Trophoblast cell (in vitro differentiated cells and primary cell): ENCODE measurements around the gene BPHL.

Source experiments
- DNase-seq, 2 donors: peaks; one replicate each; pipeline ENCODE4 v3.0.0-alpha.2; 2016
- H2AFZ ChIP-seq: 2 replicates; pipeline ENCODE4 v1.6.1; 2013; ENCODE audit warnings: low read length, moderate library complexity, mild to moderate bottlenecking; ENCODE audit not compliant: insufficient read depth, poor library complexity
- H2AK5ac ChIP-seq: 2 replicates; pipeline ENCODE4 v1.6.1; 2013; ENCODE audit warnings: mild to moderate bottlenecking, low read length
- H2BK120ac ChIP-seq: 2 replicates; pipeline ENCODE4 v1.6.1; 2013; ENCODE audit warnings: low read length, mild to moderate bottlenecking, moderate library complexity; ENCODE audit not compliant: insufficient read depth, poor library complexity
- H2BK12ac ChIP-seq: 2 replicates; pipeline ENCODE4 v1.6.1; 2013; ENCODE audit warnings: mild to moderate bottlenecking, low read length, moderate library complexity
- H2BK5ac ChIP-seq: 2 replicates; pipeline ENCODE4 v1.6.1; 2013; ENCODE audit warnings: low read length, low read depth, moderate library complexity, mild to moderate bottlenecking; ENCODE audit not compliant: poor library complexity
- H3K14ac ChIP-seq: 2 replicates; pipeline ENCODE4 v1.6.1; 2013; ENCODE audit warnings: mild to moderate bottlenecking, low read length
- H3K18ac ChIP-seq: 2 replicates; pipeline ENCODE4 v1.6.1; 2013; ENCODE audit warnings: mild to moderate bottlenecking, low read length
- H3K23ac ChIP-seq: 2 replicates; pipeline ENCODE4 v1.6.1; 2013; ENCODE audit warnings: low read length
- H3K27ac ChIP-seq: 2 replicates; pipeline ENCODE4 v1.5.1; 2013; ENCODE audit warnings: low read depth, mild to moderate bottlenecking, inconsistent platforms, low read length, moderate library complexity
- H3K27me3 ChIP-seq: 2 replicates; pipeline ENCODE4 v1.6.1; 2013; ENCODE audit warnings: inconsistent platforms, mild to moderate bottlenecking, low read length, moderate library complexity; ENCODE audit not compliant: insufficient read depth
- H3K36me3 ChIP-seq, 2 experiments: 1 replicate in 1 of 2; 2 replicates in 1 of 2; pipeline ENCODE4 v1.6.1; 2013; ENCODE audit warnings: low read length in 2 of 2, mild to moderate bottlenecking in 2 of 2, moderate library complexity in 1 of 2; ENCODE audit not compliant: insufficient read depth in 2 of 2, control insufficient read depth in 1 of 2
- H3K4ac ChIP-seq: 2 replicates; pipeline ENCODE4 v1.6.1; 2013; ENCODE audit warnings: low read depth, mild to moderate bottlenecking, low read length, moderate library complexity
- H3K4me1 ChIP-seq, 2 experiments: 1 replicate in 1 of 2; 2 replicates in 1 of 2; pipeline ENCODE4 v1.6.1; 2013; ENCODE audit warnings: low read length in 2 of 2, mild to moderate bottlenecking in 2 of 2, moderate library complexity in 1 of 2; ENCODE audit not compliant: insufficient read depth in 2 of 2, control insufficient read depth in 1 of 2
- H3K4me2 ChIP-seq: 2 replicates; pipeline ENCODE4 v1.6.1; 2013; ENCODE audit warnings: inconsistent platforms, mild to moderate bottlenecking, low read length, moderate library complexity
- H3K4me3 ChIP-seq: 2 replicates; pipeline ENCODE4 v1.5.1; 2013; ENCODE audit warnings: mild to moderate bottlenecking, low read depth, low read length, inconsistent platforms
- H3K79me1 ChIP-seq: one replicate; pipeline ENCODE4 v1.6.1; 2013; ENCODE audit warnings: low read length
- H3K79me2 ChIP-seq: 2 replicates; pipeline ENCODE4 v1.6.1; 2013; ENCODE audit warnings: low read length, mild to moderate bottlenecking; ENCODE audit not compliant: control insufficient read depth, insufficient read depth, poor library complexity
- H3K9ac ChIP-seq: 2 replicates; pipeline ENCODE4 v1.6.1; 2013; ENCODE audit warnings: mild to moderate bottlenecking, low read length
- H3K9me3 ChIP-seq: 2 replicates; pipeline ENCODE4 v1.6.1; 2013; ENCODE audit warnings: low read depth, mild to moderate bottlenecking, control low read depth, inconsistent platforms, low read length; ENCODE audit not compliant: insufficient read depth
- H4K12ac ChIP-seq: 2 replicates; pipeline ENCODE4 v1.6.1; 2013; ENCODE audit warnings: low read depth, mild to moderate bottlenecking, low read length, moderate library complexity
- H4K8ac ChIP-seq: 2 replicates; pipeline ENCODE4 v1.6.1; 2013; ENCODE audit warnings: low read depth, mild to moderate bottlenecking, low read length, moderate library complexity
- H4K91ac ChIP-seq: one replicate; pipeline ENCODE4 v1.6.1; 2013; ENCODE audit warnings: low read depth, mild to moderate bottlenecking, low read length, moderate library complexity
- WGBS: extraction: QIAGEN DNeasy Blood & Tissue Kit; methylation state at CpG from one replicate; pipeline ENCODE4 v1.1.7; 2013; ENCODE audit warnings: missing lambda C conversion rate; ENCODE audit not compliant: insufficient read length, insufficient coverage; ENCODE audit errors: extremely low coverage; 5-methylcytosine and 5-hydroxymethylcytosine counted together

Gene BPHL

GRCh38 chr6:3117912-3118352, 579 bp upstream of the BPHL start:
- Histone ChIP-seq H2AFZ (no peak overlapping the region), H3K4me1 (peaks cover 0 to 2% of the 10 kb centered on the region in 2 experiments), H3K4me3 (peak overlapping the region; percentile 99), H3K36me3 (peaks cover 16 to 24% of the 10 kb centered on the region in 2 experiments), H3K14ac (no peak overlapping the region), H3K9me3 (no peaks in the 10 kb centered on the region), H2AK5ac (no peak overlapping the region), H2BK12ac (no peak overlapping the region), H3K4me2 (peak overlapping the region; percentile 57), H4K12ac (peak overlapping the region; percentile 89), H3K27ac (peak overlapping the region; percentile 94), H2BK120ac (no peak overlapping the region), H3K79me1 (peaks cover 6% of the 10 kb centered on the region), H4K8ac (peak overlapping the region; percentile 93), H4K91ac (peak overlapping the region; percentile 78), H3K79me2 (peaks cover 8% of the 10 kb centered on the region), H3K4ac (no peak overlapping the region), H3K27me3 (no peaks in the 10 kb centered on the region), H3K9ac (no peak overlapping the region), H3K23ac (no peak overlapping the region), H3K18ac (no peak overlapping the region), H2BK5ac (no peak overlapping the region)
- DNase-seq = no peak
- WGBS = no CpG with 5 or more reads among the region's 8 CpGs

GRCh38 chr6:3119040-3119723, 671 bp downstream of the BPHL start:
- Histone ChIP-seq H2AFZ (peak overlapping the region; percentile 68), H3K9me3 (no peaks in the 10 kb centered on the region), H3K27ac (no peak overlapping the region), H4K12ac (peak overlapping the region; percentile 91), H3K4me3 (peak overlapping the region; percentile 99), H4K91ac (peak overlapping the region; percentile 69), H3K4ac (peak overlapping the region; percentile 18), H3K23ac (no peak overlapping the region), H3K9ac (peak overlapping the region; percentile 83), H2AK5ac (peak overlapping the region; percentile 65), H2BK5ac (peak overlapping the region; percentile 59), H2BK12ac (no peak overlapping the region), H3K18ac (peak overlapping the region; percentile 93), H3K79me1 (peaks cover 6% of the 10 kb centered on the region), H3K4me2 (peak overlapping the region; percentile 79), H3K36me3 (peaks cover 7 to 13% of the 10 kb centered on the region in 2 experiments), H3K4me1 (peaks cover 0 to 2% of the 10 kb centered on the region in 2 experiments), H3K79me2 (peaks cover 8% of the 10 kb centered on the region), H3K14ac (peak overlapping the region; percentile 88), H2BK120ac (peak overlapping the region; percentile 69), H3K27me3 (no peaks in the 10 kb centered on the region), H4K8ac (peak overlapping the region; percentile 90)
- DNase-seq = peak; percentile 20 to 42
- no CpG with 5 or more reads among the region's 19 CpGs for WGBS

DNA sequence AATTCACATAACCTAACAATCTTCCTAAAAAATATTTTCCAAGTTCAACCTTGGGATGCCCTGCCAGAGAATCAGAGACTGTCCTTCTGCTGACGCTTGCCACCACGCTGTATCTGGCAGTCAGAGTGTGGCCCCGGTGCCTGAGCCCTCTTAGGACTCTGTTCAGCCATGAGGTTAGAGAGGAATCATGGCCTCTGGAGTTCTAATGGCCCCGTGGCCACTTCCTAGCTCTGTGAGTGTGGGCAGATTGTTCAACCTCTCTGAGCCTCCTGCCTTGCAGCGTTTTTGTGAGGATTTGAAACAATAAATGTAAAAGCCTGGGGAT, 2.2 kb downstream of the BPHL start:
- no peaks in the 10 kb centered on the region for H3K9me3 ChIP-seq
- no peak overlapping the region for H3K14ac ChIP-seq
- H4K12ac ChIP-seq = no peak overlapping the region
- H3K4ac ChIP-seq = no peak overlapping the region
- H3K9ac ChIP-seq = no peak overlapping the region
- no peaks in the 10 kb centered on the region for H3K27me3 ChIP-seq
- no peak overlapping the region for H4K8ac ChIP-seq
- no CpG with 5 or more reads among the region's 5 CpGs for WGBS
- H3K4me2 ChIP-seq = no peak overlapping the region
- H4K91ac ChIP-seq = no peak overlapping the region
- no peak for DNase-seq
- peaks cover under 1 to 3% of the 10 kb centered on the region in 2 experiments for H3K36me3 ChIP-seq
- no peak overlapping the region for H2BK5ac ChIP-seq
- no peak overlapping the region for H2AFZ ChIP-seq
- no peak overlapping the region for H3K23ac ChIP-seq
- no peak overlapping the region for H2AK5ac ChIP-seq
- H3K4me3 ChIP-seq = no peak overlapping the region
- peaks cover 6% of the 10 kb centered on the region for H3K79me1 ChIP-seq
- H2BK12ac ChIP-seq = no peak overlapping the region
- no peak overlapping the region for H3K27ac ChIP-seq
- H3K18ac ChIP-seq = no peak overlapping the region
- H3K79me2 ChIP-seq = peaks cover 8% of the 10 kb centered on the region
- H3K4me1 ChIP-seq = peaks cover 0 to 2% of the 10 kb centered on the region in 2 experiments
- H2BK120ac ChIP-seq = no peak overlapping the region

GRCh38 chr6:3122823-3123182, 4.3 kb downstream of the BPHL start:
- Histone ChIP-seq H2BK120ac (no peak overlapping the region), H3K4ac (no peak overlapping the region), H3K27me3 (no peaks in the 10 kb centered on the region), H3K4me3 (no peak overlapping the region), H3K9ac (peak overlapping the region; percentile 11), H2AFZ (no peak overlapping the region), H3K23ac (no peak overlapping the region), H3K4me2 (no peak overlapping the region), H3K79me2 (peaks cover 8% of the 10 kb centered on the region), H2BK12ac (no peak overlapping the region), H3K4me1 (peaks cover 0 to 2% of the 10 kb centered on the region in 2 experiments), H4K91ac (no peak overlapping the region), H4K8ac (no peak overlapping the region), H3K14ac (peak overlapping the region; percentile 25), H3K9me3 (no peaks in the 10 kb centered on the region), H2BK5ac (no peak overlapping the region), H2AK5ac (no peak overlapping the region), H3K18ac (no peak overlapping the region), H3K27ac (no peak overlapping the region), H3K36me3 (peaks cover 3 to 4% of the 10 kb centered on the region in 2 experiments), H4K12ac (peak overlapping the region; percentile 17), H3K79me1 (peaks cover 6% of the 10 kb centered on the region)
- no CpG with 5 or more reads among the region's 9 CpGs for WGBS
- DNase-seq = no peak
